A673 (cell line): ENCODE data around the gene BMP5. TPM values are rescaled to one million over a fixed set of nuclear protein-coding genes. Genes with fewer than 3 reads are reported as not detected.

Experiments
- BruUV-seq: library from RNA; stranded (reverse); fragments of 400-500 nt; replicated peaks from 2 replicates; lab custom pipeline; 2021; lab: Mats Ljungman, UMichigan
- CTCF ChIA-PET: fragments of 300-600 bp; sonication (Branson Sonifier 250); formaldehyde crosslinking; loops from one replicate; lab custom pipeline; 2022; ENCODE audit warnings: antibody characterized with exemption; lab: Charles Lee
- POLR2A ChIA-PET: fragments of 300-600 bp; sonication (Branson Sonifier 250); formaldehyde crosslinking; loops from one replicate; lab custom pipeline; 2022; ENCODE audit warnings: antibody characterized with exemption; ENCODE audit not compliant: low non-redundant PET; lab: Charles Lee
- DNase-seq: peaks from one replicate; pipeline ENCODE4 v3.0.0-alpha.2; 2015; ENCODE audit warnings: low spot score
- H3K27ac ChIP-seq: fragments of 200-600 bp; sonication (generic); 2 replicates; pipeline ENCODE4 v1.5.1; 2016; ENCODE audit warnings: mixed run types, low read depth, mild to moderate bottlenecking, mixed read lengths, antibody characterized with exemption, low read length; ENCODE audit not compliant: poor library complexity, severe bottlenecking
- H3K27me3 ChIP-seq: fragments of 200-600 bp; sonication (generic); replicated peaks from 2 replicates; pipeline ENCODE4 v1.6.1; 2017; ENCODE audit warnings: mixed run types, low read depth, mild to moderate bottlenecking, mixed read lengths, antibody characterized with exemption, low read length; ENCODE audit not compliant: insufficient read depth, poor library complexity
- H3K36me3 ChIP-seq: fragments of 200-600 bp; sonication (generic); 2 replicates; pipeline ENCODE4 v1.6.1; 2016; ENCODE audit warnings: mixed run types, mild to moderate bottlenecking, mixed read lengths, antibody characterized with exemption, low read length; ENCODE audit not compliant: insufficient read depth, poor library complexity, severe bottlenecking
- H3K4me1 ChIP-seq: fragments of 200-600 bp; sonication (generic); 2 replicates; pipeline ENCODE4 v1.6.1; 2017; ENCODE audit warnings: mixed run types, mild to moderate bottlenecking, mixed read lengths, antibody characterized with exemption, low read length; ENCODE audit not compliant: insufficient read depth, poor library complexity, severe bottlenecking
- H3K4me3 ChIP-seq: fragments of 200-600 bp; sonication (generic); 2 replicates; pipeline ENCODE4 v1.5.1; 2016; ENCODE audit warnings: low read depth, mixed run types, mild to moderate bottlenecking, mixed read lengths, low read length; ENCODE audit not compliant: poor library complexity, severe bottlenecking
- H3K9me3 ChIP-seq: fragments of 200-600 bp; sonication (generic); 2 replicates; pipeline ENCODE4 v1.6.1; 2016; ENCODE audit warnings: mixed run types, low read depth, mild to moderate bottlenecking, mixed read lengths, antibody characterized with exemption, low read length; ENCODE audit not compliant: poor library complexity, severe bottlenecking
- EZH2 ChIP-seq: fragments of 200-600 bp; sonication (generic); IDR thresholded peaks from 2 replicates; pipeline ENCODE4 v1.6.1; 2017; ENCODE audit warnings: borderline replicate concordance, low read depth, mild to moderate bottlenecking, mixed read lengths, antibody characterized with exemption, low read length; ENCODE audit not compliant: poor library complexity, severe bottlenecking
- intact Hi-C: fragments of 100-400 bp; cut with micrococcal nuclease; formaldehyde crosslinking; loops from one replicate; pipeline ENCODE4 v1.10.0; 2022; ENCODE audit not compliant: unreplicated experiment
- total RNA-seq: library from RNA; stranded (reverse); gene quantifications from 2 replicates; pipeline ENCODE4 v1.2.3, GENCODE V29; 2021
- TF ChIP-seq, protein P1 (sequence below): fragments of 300-800, 200-600 bp; sonication (generic); conservative IDR thresholded peaks from 2 replicates; pipeline ENCODE4 v1.5.1; 2017; ENCODE audit warnings: low read depth, mild to moderate bottlenecking, antibody characterized with exemption, low read length, moderate library complexity, mixed read lengths

BMP5 gene
- total RNA-seq, 1 experiment from 2014 or later, result 0.49 TPM

DNA sequence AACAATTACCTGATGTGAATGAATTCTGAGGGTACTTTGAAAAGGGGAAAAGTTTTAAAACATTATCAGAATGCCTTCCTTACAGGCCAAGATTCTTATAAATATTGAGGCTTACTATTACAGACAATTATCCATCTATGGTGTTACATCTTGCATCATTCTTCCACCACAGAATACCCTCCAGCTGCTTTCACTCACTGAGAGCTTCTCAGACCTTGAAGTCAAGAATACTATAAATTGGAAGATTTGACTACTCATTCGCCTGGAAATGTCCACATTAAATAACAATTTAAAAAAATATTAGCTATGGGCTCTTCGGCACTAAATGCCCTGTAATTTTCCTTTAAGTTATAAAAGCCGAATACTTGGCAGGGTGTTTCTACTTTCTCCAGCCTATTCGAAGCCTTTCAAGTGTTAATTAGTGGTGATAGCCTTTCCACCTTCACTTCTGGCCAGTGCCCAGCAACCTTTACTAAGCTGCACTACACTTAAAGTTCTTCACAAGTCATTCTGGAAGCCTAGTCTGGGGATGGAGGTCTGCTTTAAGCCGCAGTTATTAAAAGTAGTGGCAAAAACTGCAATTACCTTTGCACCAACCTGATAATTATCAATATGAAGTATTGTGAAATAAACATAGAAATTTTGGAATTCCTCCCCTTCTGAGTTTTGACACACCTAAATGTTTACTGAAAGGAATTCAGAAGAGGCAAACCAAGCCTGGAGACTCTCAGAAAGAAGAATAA is 100.9 kb downstream of the BMP5 start:
- H3K4me3 ChIP-seq, result no peak overlapping the region
- TF ChIP-seq, protein P1, sequence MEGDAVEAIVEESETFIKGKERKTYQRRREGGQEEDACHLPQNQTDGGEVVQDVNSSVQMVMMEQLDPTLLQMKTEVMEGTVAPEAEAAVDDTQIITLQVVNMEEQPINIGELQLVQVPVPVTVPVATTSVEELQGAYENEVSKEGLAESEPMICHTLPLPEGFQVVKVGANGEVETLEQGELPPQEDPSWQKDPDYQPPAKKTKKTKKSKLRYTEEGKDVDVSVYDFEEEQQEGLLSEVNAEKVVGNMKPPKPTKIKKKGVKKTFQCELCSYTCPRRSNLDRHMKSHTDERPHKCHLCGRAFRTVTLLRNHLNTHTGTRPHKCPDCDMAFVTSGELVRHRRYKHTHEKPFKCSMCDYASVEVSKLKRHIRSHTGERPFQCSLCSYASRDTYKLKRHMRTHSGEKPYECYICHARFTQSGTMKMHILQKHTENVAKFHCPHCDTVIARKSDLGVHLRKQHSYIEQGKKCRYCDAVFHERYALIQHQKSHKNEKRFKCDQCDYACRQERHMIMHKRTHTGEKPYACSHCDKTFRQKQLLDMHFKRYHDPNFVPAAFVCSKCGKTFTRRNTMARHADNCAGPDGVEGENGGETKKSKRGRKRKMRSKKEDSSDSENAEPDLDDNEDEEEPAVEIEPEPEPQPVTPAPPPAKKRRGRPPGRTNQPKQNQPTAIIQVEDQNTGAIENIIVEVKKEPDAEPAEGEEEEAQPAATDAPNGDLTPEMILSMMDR, result no peak
- no peak for TF ChIP-seq EZH2
- H3K4me1 ChIP-seq, result no peaks in the 10 kb centered on the region
- ChIA-PET POLR2A (no interaction called here), CTCF (no interaction called here)
- no peaks in the 10 kb centered on the region for H3K27me3 ChIP-seq
- no peak for DNase-seq
- no peaks in the 10 kb centered on the region for H3K36me3 ChIP-seq
- intact Hi-C loops, result no loop called here
- H3K27ac ChIP-seq, result no peak overlapping the region
- H3K9me3 ChIP-seq, result no peaks in the 10 kb centered on the region
- BruUV-seq, result no TSS peak

DNA sequence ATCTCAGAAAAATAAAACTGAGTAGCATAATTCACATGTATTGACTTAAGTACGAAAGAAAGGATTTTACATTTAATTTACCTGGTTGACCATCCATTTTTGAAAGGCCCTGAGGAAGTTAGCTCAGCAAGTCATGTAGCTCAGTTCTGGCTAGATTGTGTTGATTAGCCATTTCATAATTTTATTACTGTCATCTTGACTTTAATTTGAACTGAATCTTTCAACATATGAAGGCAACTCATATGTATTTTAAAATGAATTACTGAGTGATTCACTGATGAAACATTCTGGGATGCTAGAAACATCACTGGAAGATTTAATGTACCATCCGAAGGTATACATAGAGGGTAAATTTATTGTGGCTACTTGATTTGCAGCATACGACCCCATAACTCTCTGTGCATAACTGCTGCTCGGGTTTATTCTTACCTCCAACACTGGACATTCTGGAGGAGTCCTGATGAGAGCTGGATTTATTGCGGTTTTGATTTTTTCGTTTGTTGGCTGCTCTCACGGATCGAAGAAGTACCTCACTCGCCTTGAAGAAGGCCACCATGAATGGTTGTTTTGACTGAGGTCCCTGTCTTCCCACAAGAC is 101.7 kb downstream of the BMP5 start:
- no TSS peak for BruUV-seq
- Histone ChIP-seq H3K27ac (no peak overlapping the region), H3K27me3 (no peaks in the 10 kb centered on the region), H3K4me3 (no peak overlapping the region), H3K36me3 (no peaks in the 10 kb centered on the region), H3K9me3 (no peaks in the 10 kb centered on the region), H3K4me1 (no peaks in the 10 kb centered on the region)
- DNase-seq, result no peak
- CTCF ChIA-PET, result no interaction called here
- POLR2A ChIA-PET, result no interaction called here
- intact Hi-C loops, result no loop called here
- no peak for TF ChIP-seq EZH2
- TF ChIP-seq, protein P1, result no peak

DNA sequence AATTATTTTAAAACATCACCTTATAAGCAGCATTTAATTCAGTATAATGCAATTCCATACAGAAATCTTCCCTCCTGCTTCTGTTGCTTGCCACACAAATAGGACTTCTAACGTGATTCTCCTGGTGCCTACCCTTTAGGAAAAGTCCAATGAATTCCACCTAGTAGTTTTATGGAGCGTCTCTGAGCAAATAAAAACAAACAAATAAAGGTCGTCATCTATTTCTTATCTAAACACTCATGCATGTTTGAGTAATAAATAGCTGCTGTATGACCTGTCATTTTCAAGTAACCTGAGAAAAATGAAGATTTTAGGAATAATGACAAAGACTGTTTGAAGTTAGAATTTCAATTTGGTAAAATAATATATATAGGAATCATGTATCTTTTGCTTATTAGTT is 102.7 kb downstream of the BMP5 start:
- POLR2A ChIA-PET, result no interaction called here
- H3K27ac ChIP-seq, result no peak overlapping the region
- DNase-seq, result no peak
- intact Hi-C loops, result no loop called here
- H3K36me3 ChIP-seq, result no peaks in the 10 kb centered on the region
- H3K9me3 ChIP-seq, result no peaks in the 10 kb centered on the region
- BruUV-seq, result no TSS peak
- no peaks in the 10 kb centered on the region for H3K4me1 ChIP-seq
- H3K27me3 ChIP-seq, result no peaks in the 10 kb centered on the region
- H3K4me3 ChIP-seq, result no peak overlapping the region
- no peak for TF ChIP-seq EZH2
- TF ChIP-seq, protein P1, result no peak
- CTCF ChIA-PET, result no interaction called here
